ENCODE results near the gene TOX2.

TOX2 gene

DNA sequence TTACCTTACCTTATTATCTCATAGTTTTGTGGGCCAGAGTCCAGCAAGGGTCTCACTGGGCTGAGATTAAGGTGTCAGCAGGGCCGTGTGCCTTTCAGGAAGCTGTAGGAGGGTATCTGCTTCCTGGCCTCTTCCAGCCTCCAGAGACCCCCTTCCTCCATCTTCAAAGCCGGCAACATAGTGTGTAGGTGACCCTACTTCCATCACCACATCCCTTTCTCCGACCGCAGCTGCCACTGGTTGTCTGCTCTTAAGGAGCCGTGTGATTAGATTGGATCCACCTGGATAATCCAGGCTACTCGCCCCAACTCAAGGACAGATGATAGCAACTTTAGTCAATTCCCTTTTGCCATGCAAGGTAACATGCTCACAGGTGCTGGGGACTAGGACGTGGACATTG, 181.2 kb downstream of the TOX2 start:
- no peak for DNase-seq (ENCODE audit: low read depth)
- in situ Hi-C loops (cut with HindIII; ENCODE audit: low sequenced_read_pairs), result loop anchor here (25.0 kb wide), 1 partner anchor 334 kb away; no protein-coding TSS in a partner anchor
- no peak overlapping the region for H3K4me3 ChIP-seq (ENCODE audit: low read depth, low read length)
- TF ChIP-seq, protein P1, sequence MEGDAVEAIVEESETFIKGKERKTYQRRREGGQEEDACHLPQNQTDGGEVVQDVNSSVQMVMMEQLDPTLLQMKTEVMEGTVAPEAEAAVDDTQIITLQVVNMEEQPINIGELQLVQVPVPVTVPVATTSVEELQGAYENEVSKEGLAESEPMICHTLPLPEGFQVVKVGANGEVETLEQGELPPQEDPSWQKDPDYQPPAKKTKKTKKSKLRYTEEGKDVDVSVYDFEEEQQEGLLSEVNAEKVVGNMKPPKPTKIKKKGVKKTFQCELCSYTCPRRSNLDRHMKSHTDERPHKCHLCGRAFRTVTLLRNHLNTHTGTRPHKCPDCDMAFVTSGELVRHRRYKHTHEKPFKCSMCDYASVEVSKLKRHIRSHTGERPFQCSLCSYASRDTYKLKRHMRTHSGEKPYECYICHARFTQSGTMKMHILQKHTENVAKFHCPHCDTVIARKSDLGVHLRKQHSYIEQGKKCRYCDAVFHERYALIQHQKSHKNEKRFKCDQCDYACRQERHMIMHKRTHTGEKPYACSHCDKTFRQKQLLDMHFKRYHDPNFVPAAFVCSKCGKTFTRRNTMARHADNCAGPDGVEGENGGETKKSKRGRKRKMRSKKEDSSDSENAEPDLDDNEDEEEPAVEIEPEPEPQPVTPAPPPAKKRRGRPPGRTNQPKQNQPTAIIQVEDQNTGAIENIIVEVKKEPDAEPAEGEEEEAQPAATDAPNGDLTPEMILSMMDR (IDR thresholded peaks at IDR 0.05; ENCODE audit: low read depth, low read length, missing control alignments), result no peak

DNA sequence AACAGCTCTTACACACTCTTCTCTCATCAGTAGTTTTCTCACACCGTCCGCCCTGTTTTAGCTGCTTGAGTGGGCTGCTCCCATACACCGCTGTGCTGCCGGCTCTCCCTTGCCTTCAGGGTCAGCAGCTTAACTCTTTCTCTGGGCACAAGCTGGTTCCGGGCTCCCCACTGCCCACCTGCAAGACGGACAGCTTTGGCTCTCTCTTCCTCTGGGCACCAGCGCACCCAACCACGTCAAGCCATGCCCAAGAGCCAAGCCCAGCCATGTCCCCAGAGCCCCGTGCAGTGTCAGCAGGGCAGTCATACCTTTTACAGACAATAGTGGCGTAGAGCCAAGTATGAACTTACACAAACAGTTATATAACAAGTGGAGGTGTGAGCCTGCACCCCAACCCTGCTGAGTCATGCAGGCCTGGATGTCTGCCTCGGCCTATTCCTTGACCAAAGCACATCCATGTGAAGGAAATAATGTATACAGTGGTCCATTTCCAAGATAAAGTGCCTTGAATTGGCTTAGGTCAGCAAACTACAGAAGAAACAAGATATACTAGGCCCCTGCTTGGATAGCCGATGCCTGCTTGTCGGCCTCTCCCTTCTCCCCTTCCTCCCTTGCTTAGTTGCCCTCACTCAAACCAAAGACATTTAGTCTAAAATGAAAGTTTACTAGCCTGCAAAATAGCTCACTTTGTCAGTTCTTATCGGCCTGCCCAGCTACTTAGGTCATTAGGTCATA, 183.0 kb downstream of the TOX2 start:
- DNase-seq (ENCODE audit: low read depth), result no peak
- in situ Hi-C loops (cut with HindIII; ENCODE audit: low sequenced_read_pairs), result loop anchor here (25.0 kb wide), 1 partner anchor 335 kb away; no protein-coding TSS in a partner anchor
- TF ChIP-seq, protein P1 (IDR thresholded peaks at IDR 0.05; ENCODE audit: low read depth, low read length, missing control alignments), result no peak
- no peak overlapping the region for H3K4me3 ChIP-seq (ENCODE audit: low read depth, low read length)

DNA sequence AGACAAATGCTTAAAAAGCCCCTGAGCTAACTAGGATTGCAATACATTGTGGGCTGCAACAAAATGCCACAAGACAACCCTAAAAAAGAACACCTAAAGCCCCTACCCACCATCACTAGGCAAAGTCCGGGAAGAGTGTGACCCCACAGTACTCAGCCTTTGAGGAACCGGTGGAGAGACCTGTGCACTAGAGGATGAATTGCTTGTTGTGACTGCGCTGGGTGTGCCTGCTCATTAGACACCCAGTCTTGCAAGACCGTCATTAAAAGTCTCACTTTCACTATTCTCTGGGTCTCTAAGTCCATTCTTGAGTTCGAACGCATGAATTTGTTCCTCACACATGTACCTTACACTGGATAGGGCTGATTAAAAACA, 183.6 kb downstream of the TOX2 start:
- no peak overlapping the region for H3K4me3 ChIP-seq (ENCODE audit: low read depth, low read length)
- in situ Hi-C loops (cut with HindIII; ENCODE audit: low sequenced_read_pairs), result loop anchor here (25.0 kb wide), 1 partner anchor 336 kb away; no protein-coding TSS in a partner anchor
- no peak for DNase-seq (ENCODE audit: low read depth)
- TF ChIP-seq, protein P1 (IDR thresholded peaks at IDR 0.05; ENCODE audit: low read depth, low read length, missing control alignments), result no peak

DNA sequence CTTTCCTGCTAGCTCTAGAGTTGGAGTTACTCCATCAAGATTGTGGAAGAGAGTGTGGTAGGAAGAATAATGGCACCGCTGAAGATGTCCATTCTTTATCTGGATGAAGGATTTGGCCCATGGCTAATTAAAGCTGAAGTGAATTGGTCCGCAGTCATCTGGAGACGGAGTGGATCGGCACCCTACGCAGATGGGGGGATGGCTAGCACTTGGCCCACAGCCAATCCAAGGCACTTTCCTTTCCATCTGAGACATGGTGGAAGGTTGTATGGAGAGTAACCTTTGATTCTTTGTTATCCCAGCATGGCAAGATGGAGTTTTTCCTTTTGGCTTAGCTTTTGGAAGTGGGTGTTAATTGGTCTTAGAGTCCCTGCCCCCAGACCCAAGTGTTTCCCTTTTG, 184.0 kb downstream of the TOX2 start:
- no peak overlapping the region for H3K4me3 ChIP-seq (ENCODE audit: low read depth, low read length)
- DNase-seq (ENCODE audit: low read depth), result no peak
- TF ChIP-seq, protein P1 (IDR thresholded peaks at IDR 0.05; ENCODE audit: low read depth, low read length, missing control alignments), result no peak
- in situ Hi-C loops (cut with HindIII; ENCODE audit: low sequenced_read_pairs), result loop anchor here (25.0 kb wide), 1 partner anchor 336 kb away; no protein-coding TSS in a partner anchor

DNA sequence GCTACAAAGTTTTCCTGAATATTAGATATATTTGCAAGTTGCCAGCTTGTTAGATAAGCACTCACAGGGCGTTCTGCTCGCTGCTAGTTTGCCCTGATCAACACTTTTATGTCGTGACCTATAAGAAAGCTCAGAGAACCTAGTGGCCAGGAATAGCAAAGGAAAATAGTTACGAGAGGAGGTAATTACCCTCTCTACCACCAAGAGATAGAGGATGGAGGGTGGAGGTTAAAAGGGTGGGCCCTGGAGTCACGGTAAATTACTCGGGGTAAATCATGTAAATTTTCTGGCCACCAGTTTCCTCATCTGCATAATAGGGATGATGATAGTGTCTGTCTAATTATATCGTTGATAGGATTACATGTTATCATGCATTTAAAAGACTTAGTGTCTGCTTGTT, 185.2 kb downstream of the TOX2 start:
- TF ChIP-seq, protein P1 (IDR thresholded peaks at IDR 0.05; ENCODE audit: low read depth, low read length, missing control alignments), result no peak
- DNase-seq (ENCODE audit: low read depth), result no peak
- H3K4me3 ChIP-seq (ENCODE audit: low read depth, low read length), result no peak overlapping the region
- in situ Hi-C loops (cut with HindIII; ENCODE audit: low sequenced_read_pairs), result loop anchor here (25.0 kb wide), 1 partner anchor 338 kb away; no protein-coding TSS in a partner anchor

DNA sequence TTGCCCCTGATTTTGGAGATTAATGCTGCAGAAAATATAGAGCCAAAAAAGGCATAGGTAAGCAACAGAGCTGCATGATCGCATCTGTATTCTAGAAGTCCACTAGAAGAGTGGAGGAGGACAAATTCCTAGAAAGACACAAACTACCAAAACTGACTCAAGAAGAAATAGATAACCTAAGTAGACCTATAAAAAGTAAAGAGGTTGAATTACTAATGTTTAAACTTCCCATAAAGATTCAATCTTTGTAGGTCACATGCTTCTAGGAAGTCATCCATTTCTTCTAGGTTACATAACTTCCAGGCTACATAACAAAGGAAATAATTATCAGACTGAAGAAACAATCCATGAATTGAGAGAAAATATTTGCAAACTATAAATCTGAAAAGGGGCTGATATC, 187.9 kb downstream of the TOX2 start:
- H3K4me3 ChIP-seq (ENCODE audit: low read depth, low read length), result no peak overlapping the region
- DNase-seq (ENCODE audit: low read depth), result no peak
- TF ChIP-seq, protein P1 (IDR thresholded peaks at IDR 0.05; ENCODE audit: low read depth, low read length, missing control alignments), result no peak
- in situ Hi-C loops (cut with HindIII; ENCODE audit: low sequenced_read_pairs), result no loop called here

Measured in astrocyte of the cerebellum (primary cell).